HL-60/S4 treated with retinoic acid at 250 ng/mL for 4 days and 3 days (cell line): Measurements from ENCODE around the gene HKDC1.
"Not testable (repeated sequence)": the region's sequence is repeated elsewhere in the genome, so short reads cannot be mapped to it uniquely, and the experiment has no call there.

Experiments
- in situ Hi-C: fragments of 300-500 bp; cut with MboI; formaldehyde crosslinking; loops from 2 replicates; pipeline ENCODE4 v1.7.0; 2022; ENCODE audit warnings: low sequenced_read_pairs

The HKDC1 gene, protein sequence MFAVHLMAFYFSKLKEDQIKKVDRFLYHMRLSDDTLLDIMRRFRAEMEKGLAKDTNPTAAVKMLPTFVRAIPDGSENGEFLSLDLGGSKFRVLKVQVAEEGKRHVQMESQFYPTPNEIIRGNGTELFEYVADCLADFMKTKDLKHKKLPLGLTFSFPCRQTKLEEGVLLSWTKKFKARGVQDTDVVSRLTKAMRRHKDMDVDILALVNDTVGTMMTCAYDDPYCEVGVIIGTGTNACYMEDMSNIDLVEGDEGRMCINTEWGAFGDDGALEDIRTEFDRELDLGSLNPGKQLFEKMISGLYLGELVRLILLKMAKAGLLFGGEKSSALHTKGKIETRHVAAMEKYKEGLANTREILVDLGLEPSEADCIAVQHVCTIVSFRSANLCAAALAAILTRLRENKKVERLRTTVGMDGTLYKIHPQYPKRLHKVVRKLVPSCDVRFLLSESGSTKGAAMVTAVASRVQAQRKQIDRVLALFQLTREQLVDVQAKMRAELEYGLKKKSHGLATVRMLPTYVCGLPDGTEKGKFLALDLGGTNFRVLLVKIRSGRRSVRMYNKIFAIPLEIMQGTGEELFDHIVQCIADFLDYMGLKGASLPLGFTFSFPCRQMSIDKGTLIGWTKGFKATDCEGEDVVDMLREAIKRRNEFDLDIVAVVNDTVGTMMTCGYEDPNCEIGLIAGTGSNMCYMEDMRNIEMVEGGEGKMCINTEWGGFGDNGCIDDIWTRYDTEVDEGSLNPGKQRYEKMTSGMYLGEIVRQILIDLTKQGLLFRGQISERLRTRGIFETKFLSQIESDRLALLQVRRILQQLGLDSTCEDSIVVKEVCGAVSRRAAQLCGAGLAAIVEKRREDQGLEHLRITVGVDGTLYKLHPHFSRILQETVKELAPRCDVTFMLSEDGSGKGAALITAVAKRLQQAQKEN

DNA sequence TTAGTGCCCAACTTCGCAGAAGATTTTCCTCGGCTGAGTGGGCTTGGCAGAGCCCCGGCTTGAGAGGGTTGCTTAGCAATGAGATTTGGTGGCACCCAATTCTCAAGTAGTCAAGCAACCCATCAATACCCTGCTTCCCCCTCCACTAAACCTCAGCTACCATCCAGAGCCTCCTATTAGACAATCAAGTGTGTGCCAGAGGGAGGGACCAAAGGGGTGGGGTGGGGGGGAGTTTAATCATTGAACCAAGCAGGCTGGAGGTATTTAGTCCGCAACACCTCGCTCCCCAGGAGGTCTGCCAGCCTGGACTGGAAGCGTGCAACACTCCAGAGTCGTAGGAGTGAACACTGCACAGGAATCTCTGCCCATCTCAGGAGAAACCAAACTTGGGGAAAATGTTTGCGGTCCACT, at the start of gene HKDC1:
HKDC1 (plus strand) TSS at position 292 of the 411 bp plus-strand sequence; CDS start at position 396, 104 bp downstream.
- in situ Hi-C loops, result no loop called here

DNA sequence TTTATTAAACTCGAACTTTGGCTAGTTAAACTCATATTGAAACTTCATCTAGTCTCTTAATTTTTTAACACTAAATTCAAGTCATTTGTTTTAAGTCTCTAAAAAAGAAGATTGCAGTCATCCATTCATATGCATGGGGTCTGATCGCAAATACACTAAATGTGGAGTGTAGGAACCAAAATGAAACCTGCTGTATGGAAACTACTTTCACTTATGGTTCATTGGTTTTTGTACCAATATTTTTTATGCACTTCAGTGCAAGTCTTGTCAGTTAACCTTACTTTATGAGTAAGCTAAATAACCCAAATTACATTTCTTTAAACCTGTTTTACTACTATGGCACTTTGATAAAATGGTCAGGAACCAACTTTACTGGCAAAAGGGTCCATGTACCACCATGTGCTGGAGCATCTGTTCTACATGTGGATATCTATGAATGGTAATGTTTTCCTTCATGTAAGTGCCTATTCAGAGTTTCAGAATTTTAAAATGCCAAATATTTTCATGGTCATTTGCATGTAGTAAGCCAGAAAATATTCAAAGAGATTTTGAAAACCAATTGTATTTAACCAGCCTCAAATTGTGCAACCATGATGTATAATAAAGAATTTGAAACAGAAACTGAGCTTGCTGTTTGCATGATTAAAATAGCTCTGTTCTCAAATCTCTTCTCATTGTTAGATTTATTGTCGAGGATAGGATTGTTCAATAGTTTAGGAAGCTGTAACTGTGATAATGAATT, 47.7 kb upstream of the HKDC1 start:
- in situ Hi-C loops, result no loop called here

DNA sequence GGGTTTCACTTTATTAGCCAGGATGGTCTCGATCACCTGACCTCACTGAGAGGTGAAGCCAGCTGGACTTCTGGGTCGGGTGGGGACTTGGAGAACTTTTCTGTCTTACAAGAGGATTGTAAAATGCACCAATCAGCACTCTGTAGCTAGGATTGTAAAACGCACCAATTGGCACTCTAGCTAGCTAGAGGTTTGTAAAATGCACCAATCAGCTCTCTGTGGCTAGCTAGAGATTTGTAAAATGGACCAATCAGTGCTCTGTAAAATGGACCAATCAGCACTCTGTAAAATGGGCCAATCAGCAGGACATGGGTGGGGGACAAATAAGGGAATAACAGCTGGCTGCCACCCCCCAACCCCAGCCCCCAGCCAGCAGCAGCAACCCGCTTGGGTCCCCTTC, 44.8 kb upstream of the HKDC1 start:
- in situ Hi-C loops, result not testable (repeated sequence)

DNA sequence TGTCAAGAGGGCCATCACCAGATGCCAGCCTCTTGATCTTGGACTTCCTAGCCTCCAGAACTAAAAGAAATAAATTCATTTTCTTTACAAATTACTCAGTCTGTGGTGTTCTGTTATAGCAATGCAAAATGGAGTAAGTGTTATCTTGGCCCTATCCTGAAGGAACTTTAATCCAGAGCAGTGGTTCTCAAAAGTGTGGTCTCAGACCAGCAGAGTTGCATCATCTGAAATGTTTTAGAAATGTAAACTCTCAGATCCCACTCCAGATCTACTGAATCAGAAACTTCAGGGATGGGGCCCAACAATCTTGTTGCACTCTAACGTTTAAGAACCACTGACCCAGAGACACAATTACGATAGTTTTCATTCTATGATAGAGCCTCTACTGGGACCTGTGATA, 43.3 kb upstream of the HKDC1 start:
- in situ Hi-C loops, result no loop called here

DNA sequence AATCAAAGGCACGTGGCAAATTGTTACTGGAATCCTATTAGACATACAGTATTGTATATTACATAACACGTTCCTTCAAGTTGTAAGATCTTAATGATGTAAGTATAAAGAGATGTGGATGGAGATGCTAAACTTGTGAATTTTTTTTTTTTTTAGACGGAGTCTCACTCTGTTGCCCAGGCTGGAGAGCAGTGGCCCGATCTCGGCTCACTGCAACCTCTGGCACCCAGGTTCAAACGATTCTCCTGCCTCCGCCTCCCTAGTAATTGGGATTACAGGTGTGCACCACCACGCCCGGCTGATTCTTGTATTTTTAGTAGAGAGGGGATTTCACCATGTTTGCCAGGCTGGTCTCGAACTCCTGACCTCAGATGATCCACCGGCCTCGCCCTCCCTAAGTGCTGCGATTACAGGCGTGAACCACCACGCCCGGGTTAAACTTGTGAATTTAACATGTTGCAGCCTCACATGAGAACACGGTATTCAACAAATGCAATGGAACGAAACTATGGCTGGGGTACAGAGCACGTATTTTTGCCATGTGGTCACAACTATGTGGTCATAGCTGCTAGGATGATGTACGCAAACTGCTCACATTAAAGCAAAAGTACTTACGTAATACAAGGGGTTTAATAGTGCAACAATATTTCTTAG, 40.9 kb upstream of the HKDC1 start:
- in situ Hi-C loops, result no loop called here

DNA sequence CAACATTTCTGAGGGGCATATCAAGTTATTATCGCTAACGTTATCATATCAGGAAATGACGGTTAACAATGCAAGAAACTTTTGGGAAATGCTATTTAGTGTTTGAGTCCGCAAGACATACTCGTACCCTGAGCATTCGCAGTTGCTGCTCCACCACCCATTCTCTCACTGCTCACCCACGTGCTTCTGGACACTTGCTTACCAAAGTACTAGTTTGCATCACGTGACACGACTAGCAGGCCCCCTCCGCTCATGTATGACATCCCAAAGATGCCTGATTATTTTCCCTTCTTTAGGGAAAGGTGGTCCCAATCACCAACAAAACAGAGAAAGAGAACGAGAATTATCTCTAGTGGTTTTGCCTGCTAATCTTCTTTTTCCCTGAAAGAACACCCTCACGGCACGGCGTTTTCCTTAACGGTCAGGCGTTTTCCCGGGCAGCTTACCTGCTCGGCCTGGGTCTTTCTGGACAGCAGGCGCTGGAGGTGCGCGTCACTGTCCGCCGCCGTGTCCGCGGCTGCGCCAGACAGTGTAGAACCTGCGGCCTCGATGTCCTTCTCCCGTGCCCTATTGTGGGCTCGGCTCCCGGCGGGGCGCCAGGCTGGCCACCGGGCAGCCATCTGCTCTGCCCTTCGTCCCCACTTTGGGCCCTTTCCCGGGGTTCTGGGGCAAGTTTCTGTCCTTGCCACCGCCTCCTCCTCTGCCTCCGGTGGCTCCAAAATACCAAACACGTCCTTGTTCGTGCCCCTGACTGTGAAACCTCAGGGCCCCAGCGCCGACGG, 40.2 kb upstream of the HKDC1 start, which contains the start of gene SUPV3L1:
SUPV3L1 (plus strand) TSS at position 492 of the 782 bp plus-strand sequence; CDS start at position 550, 58 bp downstream.
- in situ Hi-C loops, result no loop called here

DNA sequence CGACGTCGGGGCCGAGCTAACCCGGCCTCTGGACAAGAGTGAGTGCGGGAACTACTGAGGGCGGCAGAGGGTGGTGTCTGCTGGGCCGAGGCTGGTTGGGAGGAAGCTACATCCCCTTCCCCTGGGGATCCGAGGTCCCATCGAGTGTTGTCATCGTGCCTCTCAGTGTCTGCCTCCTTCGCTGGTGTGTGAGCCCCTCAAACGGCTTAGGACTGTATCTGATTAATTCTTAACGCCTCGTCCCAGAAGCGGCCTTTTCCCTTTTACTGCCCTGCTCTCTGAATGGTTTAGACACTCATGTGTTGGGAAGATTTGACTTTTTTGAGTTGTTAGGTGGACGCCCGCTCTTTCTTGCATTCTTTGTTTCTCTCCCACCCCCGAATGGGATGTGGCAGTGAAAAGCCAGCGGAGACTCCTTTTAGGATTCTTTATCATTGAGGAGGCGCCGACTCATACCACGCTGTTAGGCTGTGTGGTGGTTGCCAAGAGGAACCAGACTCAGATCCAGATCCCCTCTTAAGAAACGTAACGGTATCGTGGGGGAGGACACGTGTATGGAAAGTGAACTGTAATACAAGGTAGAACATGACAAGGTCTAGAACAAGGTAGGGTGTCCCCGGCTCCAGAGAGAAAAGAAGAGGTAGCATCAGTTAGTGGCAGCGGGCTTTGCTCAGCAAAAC, 39.5 kb upstream of the HKDC1 start:
- in situ Hi-C loops, result no loop called here

DNA sequence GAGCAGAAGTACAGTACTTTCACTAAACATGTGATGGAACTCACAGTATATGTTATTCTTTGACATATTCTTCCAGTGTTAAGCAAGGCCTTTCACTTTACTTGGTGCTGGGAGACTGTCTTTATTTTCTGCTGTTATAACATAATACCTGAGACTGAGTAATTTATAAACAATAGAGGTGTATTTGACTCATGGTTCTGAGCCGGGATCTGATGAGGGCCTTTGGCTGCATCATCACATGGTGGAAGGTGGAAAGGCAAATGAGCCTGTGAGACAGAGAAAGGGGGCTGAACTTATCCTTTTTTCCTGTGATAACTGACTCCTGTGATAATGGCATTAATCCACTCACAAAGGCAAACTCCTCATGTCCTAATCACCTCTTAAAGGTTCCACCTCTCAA, 38.7 kb upstream of the HKDC1 start:
- in situ Hi-C loops, result no loop called here

DNA sequence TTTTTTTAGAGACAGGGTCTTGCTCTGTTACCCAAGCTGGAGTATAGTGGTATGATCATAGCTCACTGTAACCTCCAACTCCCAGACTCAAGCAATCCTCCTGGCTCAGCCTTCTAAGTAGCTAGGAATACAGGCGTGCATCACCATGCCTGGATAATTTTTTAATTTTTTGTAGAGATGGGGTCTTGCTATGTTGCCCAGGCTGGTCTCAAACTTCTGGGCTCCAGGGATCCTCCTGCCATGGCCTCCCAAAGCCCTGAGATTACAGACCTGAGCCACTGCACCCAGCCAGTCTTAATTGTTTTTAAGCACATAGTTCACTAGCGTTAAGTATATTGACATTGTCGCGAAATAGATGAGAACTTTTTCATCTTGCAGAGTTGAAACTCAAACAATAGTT, 38.1 kb upstream of the HKDC1 start:
- in situ Hi-C loops, result no loop called here

DNA sequence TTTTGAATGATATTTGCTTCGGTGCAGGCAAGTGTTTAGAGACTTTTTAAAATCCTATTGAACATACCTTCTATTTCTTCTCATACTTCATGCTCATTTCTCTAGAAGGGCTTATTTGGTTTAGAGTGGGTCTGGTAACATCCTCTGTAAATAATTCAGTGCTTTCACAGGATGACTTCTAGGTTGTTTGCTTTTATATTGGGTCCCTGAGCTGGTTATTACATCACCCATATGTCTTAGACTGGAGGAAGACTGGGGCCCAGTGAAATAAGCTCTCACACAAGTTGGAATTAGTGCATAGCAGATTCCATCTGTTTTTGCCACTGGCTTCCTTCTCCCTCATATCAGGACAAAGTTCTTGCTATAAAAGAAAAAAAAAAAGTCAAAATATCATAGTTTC, 33.6 kb upstream of the HKDC1 start:
- in situ Hi-C loops, result no loop called here

DNA sequence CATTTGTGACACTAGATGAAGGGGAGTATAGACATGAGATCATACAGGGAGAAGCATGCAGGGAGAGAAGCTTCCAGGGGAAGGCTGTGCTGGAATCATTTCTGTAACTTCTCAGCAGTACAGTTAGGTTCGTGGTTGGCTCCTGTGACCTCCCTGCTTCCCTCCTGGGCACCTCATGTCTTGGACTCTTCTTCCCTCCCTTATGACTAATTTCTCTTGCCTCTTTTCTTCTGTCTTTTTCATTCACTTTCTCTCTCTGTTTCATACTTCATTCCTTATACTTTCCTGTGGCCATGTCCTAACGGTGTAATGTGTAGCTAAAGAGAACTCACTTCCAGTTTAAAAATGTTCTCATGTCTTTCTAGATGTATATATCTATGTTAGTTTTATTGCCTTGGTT, 19.1 kb upstream of the HKDC1 start:
- in situ Hi-C loops, result no loop called here

DNA sequence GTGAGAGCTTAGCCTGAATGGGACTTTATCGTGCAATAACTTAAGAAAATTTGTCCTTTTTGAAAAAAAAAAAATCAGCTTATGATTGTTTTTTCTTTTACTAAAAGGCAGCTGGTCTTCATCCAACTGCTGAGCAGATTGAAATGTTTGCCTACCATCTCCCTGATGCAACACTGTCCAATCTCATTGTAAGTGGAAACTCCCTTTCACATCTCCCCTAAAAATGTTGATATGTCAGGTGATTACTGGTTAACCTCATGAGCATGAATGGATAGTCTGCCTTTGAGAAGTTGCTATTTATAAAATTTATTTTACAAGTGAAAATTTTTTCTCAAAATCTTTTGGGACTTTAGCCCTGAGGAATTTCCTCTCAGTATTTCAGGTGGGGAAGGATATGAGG, 17.8 kb upstream of the HKDC1 start:
- in situ Hi-C loops, result no loop called here

DNA sequence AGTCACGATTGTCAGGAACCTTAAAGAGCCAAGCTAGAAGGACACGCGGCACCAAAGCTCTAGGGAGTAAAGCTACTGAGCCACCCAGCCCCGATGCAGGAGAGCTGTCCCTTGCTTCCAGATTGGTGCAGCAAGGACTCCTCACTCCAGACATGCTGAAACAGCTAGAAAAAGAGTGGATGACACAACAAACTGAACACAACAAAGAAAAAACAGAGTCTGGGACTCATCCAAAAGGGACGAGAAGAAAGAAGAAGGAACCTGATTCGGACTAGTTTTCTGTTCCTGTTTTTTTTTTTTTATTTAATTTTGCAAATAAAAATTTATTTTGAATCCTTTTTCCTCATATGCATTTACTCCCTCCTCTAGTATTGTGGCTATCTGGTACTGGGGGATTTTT, 11.4 kb upstream of the HKDC1 start:
- in situ Hi-C loops, result no loop called here

DNA sequence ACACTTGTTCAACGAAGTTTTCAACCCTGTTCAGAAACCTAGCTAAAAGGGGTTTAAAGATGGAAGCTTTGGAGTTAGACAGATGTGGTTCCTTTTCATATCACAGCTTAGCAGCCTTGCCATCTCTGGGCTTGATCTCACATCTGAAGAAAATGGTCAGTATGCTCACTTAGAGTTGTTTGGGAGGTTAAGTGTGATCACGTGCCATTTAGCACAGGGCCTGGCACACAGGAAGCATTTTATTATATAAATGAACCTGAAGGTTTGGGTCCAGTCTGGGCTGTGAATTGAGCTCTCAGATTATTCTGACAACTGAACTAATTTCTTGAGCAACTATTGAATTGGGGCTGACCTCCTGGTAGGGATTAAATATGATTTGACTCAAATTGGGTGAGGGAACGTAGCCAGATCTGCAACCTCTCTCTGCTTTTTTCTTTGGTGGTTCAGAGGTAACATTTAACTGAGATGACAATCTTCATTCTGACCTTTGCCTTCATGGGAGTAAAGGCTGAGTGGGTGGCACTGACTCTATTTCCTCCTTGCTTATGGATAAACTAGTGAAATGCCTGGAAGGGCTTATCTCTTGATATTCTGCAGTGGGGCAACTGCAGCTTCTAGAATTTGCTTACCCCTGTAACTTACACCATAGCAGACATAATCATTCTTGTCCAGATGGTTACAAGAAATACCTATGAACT, 10.2 kb upstream of the HKDC1 start:
- in situ Hi-C loops, result no loop called here

DNA sequence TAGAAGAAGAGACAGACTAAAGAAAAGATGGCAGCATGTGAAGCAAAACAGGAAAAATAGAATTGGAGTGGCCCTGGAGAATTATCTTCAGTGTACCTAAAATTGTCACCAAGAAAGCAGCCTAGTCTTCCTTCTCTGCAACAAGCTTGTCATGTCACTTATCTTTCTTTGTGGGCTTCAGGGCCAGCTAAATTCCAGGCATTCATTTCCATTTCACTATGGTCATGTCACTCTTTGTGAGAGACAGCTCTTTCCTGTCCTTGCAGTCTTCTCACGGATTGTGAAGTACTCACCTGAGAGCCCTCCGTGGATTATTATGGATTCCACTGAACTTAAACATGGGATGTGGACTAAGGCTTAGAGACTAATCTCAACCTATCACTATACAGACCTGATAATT, 9.0 kb upstream of the HKDC1 start:
- in situ Hi-C loops, result no loop called here

DNA sequence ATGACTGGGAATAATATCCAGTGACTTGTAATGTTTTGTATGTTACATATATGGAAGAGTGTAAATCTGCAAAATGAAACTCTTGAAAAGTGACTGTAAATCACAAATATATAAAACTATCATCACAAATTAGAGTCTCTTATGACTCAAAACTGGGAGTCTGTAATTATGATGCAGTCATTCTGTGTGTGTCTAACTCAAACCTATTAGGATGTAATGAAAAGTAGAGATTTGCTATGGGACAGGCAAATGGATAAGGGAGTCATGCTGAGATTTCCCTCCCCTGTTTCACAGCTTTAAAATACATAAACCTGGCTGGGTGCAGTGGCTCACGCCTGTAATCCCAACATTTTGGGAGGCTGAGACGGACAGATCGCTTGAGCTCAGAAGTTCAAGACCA, 8.6 kb upstream of the HKDC1 start:
- in situ Hi-C loops, result no loop called here

DNA sequence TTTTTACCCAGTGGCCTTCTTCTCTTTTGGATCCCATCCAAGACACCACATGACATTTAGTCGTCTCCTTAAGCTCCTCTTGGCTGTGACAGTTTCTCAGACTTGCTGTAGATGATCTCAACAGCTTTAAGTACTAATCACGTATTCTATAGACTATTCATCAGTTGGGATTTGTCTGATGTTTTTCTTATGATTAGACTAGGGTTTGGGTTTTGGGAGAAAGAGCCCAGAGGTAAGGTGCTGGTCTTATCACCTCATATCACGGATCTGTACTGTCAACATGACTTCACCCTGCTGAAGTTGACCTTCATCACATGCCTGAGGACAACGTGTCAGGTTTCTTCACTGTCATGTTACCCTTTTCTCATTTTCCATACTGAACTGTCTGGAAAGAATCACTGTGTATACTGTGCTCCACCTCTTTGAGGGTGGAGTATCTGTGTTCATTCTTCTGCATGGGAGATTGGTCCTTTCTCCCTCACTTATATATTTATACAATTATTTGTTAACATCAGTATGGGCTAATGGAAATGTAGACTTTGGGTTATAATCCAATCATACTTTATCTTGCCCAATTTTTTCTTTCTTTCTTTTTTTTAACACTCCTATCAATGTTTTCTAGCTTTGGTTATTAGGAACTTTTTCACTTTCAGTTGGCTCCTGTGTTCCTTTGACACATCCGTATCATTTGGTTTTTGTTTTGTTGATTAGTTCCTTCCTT, 6.4 kb upstream of the HKDC1 start:
- in situ Hi-C loops, result no loop called here

DNA sequence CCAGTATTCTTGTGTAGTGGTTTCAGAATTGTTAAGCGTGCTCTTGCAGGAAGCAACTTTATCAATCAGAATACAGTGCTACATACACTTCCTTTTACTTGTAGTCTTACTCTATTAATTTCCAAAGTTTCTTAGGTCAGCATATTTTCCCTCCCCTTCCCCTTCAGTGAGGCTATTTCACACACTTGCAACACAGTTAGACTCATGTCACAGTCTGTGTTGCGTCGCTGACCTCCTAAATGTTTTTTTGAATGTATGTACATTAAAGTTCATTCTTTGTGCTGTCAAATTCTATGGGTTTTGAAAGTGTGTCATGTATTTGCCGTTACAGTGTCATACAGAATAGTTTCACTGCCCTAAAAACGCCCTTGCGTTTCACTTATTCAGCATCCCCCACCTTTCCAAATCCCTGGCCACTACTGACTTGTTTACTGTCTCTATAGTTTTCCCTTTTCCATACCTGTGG, 5.4 kb upstream of the HKDC1 start:
- in situ Hi-C loops, result no loop called here
